Vagina (tissue), 2 donors: ENCODE measurements around the gene ZNRF2. TPM values are rescaled to one million over a fixed set of nuclear protein-coding genes. Genes with fewer than 3 reads are reported as not detected.
A peak's percentile ranks its signal among the peaks of the same experiment; 100 is the strongest.
"Not testable (repeated sequence)": the region's sequence is repeated elsewhere in the genome, so short reads cannot be mapped to it uniquely, and the experiment has no call there.

Experiments used
- DNase-seq, 2 donors: peaks; one replicate each; pipeline ENCODE4 v3.0.0-alpha.2; 2017; ENCODE audit errors: extremely low spot score in 2 of 2
- H3K27ac ChIP-seq: fragments of 200-600 bp; sonication (generic); one replicate; pipeline ENCODE4 v1.5.1; 2019
- H3K27me3 ChIP-seq: fragments of 200-600 bp; sonication (generic); one replicate; pipeline ENCODE4 v1.5.1; 2019
- H3K36me3 ChIP-seq, 2 donors: fragments of 200-600 bp; sonication (generic); one replicate each; pipeline ENCODE4 v1.5.1; 2017 to 2019
- H3K4me1 ChIP-seq: fragments of 200-600 bp; sonication (generic); one replicate; pipeline ENCODE4 v1.5.1; 2019
- H3K4me3 ChIP-seq, 2 donors: fragments of 200-600 bp; sonication (generic); 1 replicate in 1 of 2; 2 replicates in 1 of 2; pipeline ENCODE4 v1.5.1; 2016 to 2019
- H3K9me3 ChIP-seq: fragments of 200-600 bp; sonication (generic); one replicate; pipeline ENCODE4 v1.5.1; 2019
- CTCF ChIP-seq, 3 experiments: fragments of 450-650 bp in 2 of 3; fragments of 200-600 bp in 1 of 3; sonication (generic) in 1 of 3; IDR thresholded peaks; one replicate each; pipeline ENCODE4 v1.5.1; 2017 to 2019; ENCODE audit warnings: antibody characterized with exemption in 3 of 3, mild to moderate bottlenecking in 2 of 3, moderate library complexity in 2 of 3
- POLR2A ChIP-seq, 2 donors: fragments of 450-650 bp; IDR thresholded peaks; one replicate each; pipeline ENCODE4 v1.6.1; 2017; ENCODE audit warnings: antibody characterized with exemption in 2 of 2, mild to moderate bottlenecking in 2 of 2, moderate library complexity in 2 of 2
- POLR2AphosphoS5 ChIP-seq, 2 donors: sonication (generic); formaldehyde crosslinking; IDR thresholded peaks; one replicate each; pipeline ENCODE4 v1.9.0; 2017; ENCODE audit warnings: antibody characterized with exemption in 2 of 2, mild to moderate bottlenecking in 2 of 2, low read depth in 1 of 2; ENCODE audit not compliant: insufficient read depth in 1 of 2
- intact Hi-C: fragments of 100-400 bp; cut with DNase I; formaldehyde crosslinking; loops from one replicate; pipeline ENCODE4 v1.15.1; 2023
- total RNA-seq: library from RNA; depleted of rRNA; stranded (reverse); fragments of >200 nt; gene quantifications from one replicate; pipeline ENCODE4 v1.2.3, GENCODE V29; 2016

Gene ZNRF2
- total RNA-seq, 1 donor from 2014 or later: 21.9 TPM

DNA sequence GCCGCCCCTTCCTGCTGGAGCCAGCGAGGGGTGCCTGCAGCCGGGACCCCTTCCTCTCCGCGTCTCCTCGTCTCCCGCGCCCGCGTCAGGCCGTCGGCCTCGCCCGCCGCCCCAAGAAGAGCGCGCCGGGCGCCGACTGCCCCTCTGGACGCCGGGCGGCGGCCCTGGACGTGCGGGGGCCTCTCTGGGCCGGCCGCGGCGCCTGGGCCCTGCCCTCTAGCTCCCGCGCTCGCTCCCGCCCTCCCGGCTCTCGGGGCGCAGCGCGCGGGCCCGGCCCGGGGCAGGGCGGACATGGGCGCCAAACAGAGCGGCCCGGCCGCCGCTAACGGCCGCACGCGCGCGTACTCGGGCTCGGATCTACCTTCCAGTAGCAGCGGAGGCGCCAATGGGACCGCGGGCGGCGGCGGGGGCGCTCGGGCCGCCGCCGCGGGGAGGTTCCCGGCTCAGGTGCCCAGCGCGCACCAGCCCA lies 704 bp downstream of the ZNRF2 start:
- Histone ChIP-seq H3K4me3 (peak overlapping the region; percentile 79 to 96), H3K27ac (peak overlapping the region; percentile 97), H3K27me3 (no peaks in the 10 kb centered on the region), H3K36me3 (no peaks in the 10 kb centered on the region), H3K4me1 (peaks cover 37% of the 10 kb centered on the region), H3K9me3 (no peaks in the 10 kb centered on the region)
- DNase-seq: no peak
- TF ChIP-seq POLR2AphosphoS5 (IDR thresholded peaks at IDR 0.05; ENCODE audit: insufficient read depth in 1 of 2, low read depth in 1 of 2): no peak
- TF ChIP-seq POLR2A (IDR thresholded peaks at IDR 0.05): no peak
- TF ChIP-seq CTCF (IDR thresholded peaks at IDR 0.05): no peak
- intact Hi-C loops: loop anchor here (10.0 kb wide), 1 partner anchor 110 kb away; no protein-coding TSS in a partner anchor

DNA sequence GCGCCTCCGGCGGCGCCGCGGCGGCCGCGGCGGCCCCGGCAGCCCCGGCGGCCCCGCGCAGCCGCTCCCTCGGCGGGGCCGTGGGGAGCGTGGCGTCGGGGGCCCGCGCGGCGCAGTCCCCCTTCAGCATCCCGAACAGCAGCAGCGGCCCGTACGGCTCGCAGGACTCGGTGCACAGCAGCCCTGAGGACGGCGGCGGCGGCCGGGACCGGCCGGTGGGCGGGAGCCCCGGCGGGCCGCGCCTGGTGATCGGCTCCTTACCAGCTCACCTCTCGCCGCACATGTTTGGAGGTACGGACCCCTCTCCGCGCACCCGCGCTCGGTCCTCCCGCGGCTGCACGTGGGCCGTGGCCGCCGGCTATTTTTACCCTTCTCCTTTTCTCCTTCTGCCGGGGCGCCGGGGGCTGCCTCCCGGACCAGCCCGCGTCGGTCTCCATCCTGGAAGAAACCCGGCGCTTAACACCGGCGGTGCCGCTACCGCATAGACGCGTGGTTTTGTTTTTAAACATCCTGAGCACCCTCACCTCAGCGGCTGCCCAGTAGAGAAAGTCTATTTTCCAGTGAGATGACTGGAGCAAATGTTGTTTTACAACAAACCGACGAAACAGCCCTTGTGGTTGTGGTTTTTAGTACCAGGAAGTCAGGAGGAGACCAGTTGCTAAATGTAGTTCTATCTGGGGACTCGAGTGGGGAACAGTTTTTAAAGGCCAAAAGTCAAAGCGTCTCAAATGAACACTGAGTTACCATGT lies 1.3 kb downstream of the ZNRF2 start:
- DNase-seq: no peak
- Histone ChIP-seq H3K36me3 (no peaks in the 10 kb centered on the region), H3K4me3 (peak overlapping the region; percentile 79 to 96), H3K9me3 (no peaks in the 10 kb centered on the region), H3K27ac (peak overlapping the region; percentile 97), H3K4me1 (peaks cover 42% of the 10 kb centered on the region), H3K27me3 (no peaks in the 10 kb centered on the region)
- TF ChIP-seq POLR2AphosphoS5 (IDR thresholded peaks at IDR 0.05; ENCODE audit: insufficient read depth in 1 of 2, low read depth in 1 of 2) (peak in 1 of 2 donors; percentile 44), POLR2A (IDR thresholded peaks at IDR 0.05) (no peak)
- intact Hi-C loops: loop anchor here (10.0 kb wide), 1 partner anchor 111 kb away; no protein-coding TSS in a partner anchor

- no peak overlapping the region for H3K27ac ChIP-seq
- peaks cover 42% of the 10 kb centered on the region for H3K4me1 ChIP-seq
- DNase-seq: no peak
- H3K9me3 ChIP-seq: no peaks in the 10 kb centered on the region
- no peaks in the 10 kb centered on the region for H3K27me3 ChIP-seq
- no peaks in the 10 kb centered on the region for H3K36me3 ChIP-seq
- peak overlapping the region; percentile 79 to 96 for H3K4me3 ChIP-seq
- TF ChIP-seq POLR2A (IDR thresholded peaks at IDR 0.05): no peak
- TF ChIP-seq POLR2AphosphoS5 (IDR thresholded peaks at IDR 0.05; ENCODE audit: insufficient read depth in 1 of 2, low read depth in 1 of 2): no peak
- TF ChIP-seq CTCF (IDR thresholded peaks at IDR 0.05): no peak
- intact Hi-C loops: loop anchor here (10.0 kb wide), 1 partner anchor 112 kb away; no protein-coding TSS in a partner anchor
Observed at GRCh38 chr7:30286749-30287148, 2.4 kb downstream of the ZNRF2 start.

DNA sequence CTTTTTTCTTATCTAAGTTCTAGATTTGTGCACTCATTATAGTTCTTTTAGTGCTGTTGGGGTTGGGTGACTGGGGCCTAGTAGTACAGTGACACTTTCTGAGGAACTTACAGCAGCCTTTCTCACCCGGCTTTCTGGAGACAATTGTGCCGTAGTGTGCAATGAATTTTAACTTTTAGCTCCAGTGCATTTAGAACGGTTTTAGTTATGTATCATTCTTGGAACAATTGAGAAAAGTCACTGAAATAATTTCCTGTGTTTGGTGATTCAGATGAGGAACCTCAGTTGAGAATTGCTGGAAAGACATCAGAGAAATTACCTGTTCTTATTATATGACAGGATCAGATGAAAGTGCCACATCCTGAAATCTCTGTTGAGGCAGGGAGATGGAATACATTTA lies 3.2 kb downstream of the ZNRF2 start:
- not testable (repeated sequence) for H3K4me3 ChIP-seq, H3K27me3 ChIP-seq, H3K36me3 ChIP-seq, H3K9me3 ChIP-seq, H3K27ac ChIP-seq, DNase-seq
- intact Hi-C loops: loop anchor here (10.0 kb wide), 1 partner anchor 113 kb away; no protein-coding TSS in a partner anchor
- peaks cover 42% of the 10 kb centered on the region for H3K4me1 ChIP-seq

- intact Hi-C loops: loop anchor here (10.0 kb wide), 1 partner anchor 115 kb away; no protein-coding TSS in a partner anchor
Observed at GRCh38 chr7:30289634-30290033, 5.2 kb downstream of the ZNRF2 start.

DNA sequence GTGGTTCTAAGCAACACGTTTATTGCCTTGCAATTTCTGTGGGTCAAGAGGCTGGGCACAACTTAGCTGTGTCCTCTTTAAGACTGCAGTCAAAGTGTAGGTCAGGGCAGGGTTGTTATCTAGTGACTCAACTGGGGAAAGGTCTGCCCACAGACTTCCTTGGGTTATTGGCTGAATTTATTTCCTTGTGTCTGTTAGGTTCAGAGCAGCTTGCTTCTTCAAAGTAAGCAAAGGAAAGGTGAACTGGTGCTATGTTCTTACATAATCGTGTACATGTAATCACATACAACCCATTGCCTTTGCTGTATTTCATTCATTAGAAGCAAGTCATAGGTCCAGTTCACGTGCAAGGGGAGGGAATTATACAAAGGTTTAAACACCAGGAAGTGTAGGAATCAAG lies 5.9 kb downstream of the ZNRF2 start:
- H3K9me3 ChIP-seq, intact Hi-C loops, H3K27ac ChIP-seq, H3K27me3 ChIP-seq, H3K36me3 ChIP-seq, H3K4me3 ChIP-seq, DNase-seq: not testable (repeated sequence)
- H3K4me1 ChIP-seq: peaks cover 42% of the 10 kb centered on the region

More at GRCh38 chr7:30289634-30290033, 5.2 kb downstream of the ZNRF2 start:
- not testable (repeated sequence) for H3K27me3 ChIP-seq, H3K4me3 ChIP-seq, H3K27ac ChIP-seq, H3K36me3 ChIP-seq, DNase-seq, H3K9me3 ChIP-seq
- peaks cover 42% of the 10 kb centered on the region for H3K4me1 ChIP-seq

DNA sequence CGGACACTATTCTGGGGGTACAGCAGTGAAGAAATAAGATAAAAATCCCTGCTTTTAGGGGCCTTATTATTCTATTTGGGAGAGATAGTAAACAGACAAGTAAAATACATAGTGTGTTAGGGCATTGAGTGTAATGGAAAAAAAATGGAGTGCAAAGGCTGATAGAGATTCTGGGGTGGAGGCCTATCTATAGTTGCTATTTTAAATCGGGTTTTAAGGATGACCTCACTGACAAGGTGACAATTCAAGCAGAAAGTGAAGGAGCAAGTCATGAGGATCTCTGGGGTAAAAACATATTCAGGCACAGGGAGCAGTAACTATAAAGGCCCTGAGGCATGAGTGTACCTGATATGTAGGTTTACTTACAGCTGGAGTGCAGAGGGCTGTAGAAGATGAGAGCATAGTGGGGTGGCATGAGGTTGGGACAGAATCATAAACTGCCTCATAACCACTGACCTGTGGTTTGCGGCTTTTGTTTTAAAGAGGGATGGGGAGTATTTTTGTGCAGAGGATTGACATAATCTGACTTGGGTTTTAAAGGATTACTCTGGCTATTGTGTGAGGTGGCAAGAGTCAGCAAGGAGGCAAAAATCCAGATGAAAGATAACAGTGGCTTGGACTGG lies 8.1 kb downstream of the ZNRF2 start:
- H3K36me3 ChIP-seq, H3K27ac ChIP-seq, DNase-seq, H3K9me3 ChIP-seq, H3K4me3 ChIP-seq, intact Hi-C loops, H3K27me3 ChIP-seq: not testable (repeated sequence)
- peaks cover 28% of the 10 kb centered on the region for H3K4me1 ChIP-seq

DNA sequence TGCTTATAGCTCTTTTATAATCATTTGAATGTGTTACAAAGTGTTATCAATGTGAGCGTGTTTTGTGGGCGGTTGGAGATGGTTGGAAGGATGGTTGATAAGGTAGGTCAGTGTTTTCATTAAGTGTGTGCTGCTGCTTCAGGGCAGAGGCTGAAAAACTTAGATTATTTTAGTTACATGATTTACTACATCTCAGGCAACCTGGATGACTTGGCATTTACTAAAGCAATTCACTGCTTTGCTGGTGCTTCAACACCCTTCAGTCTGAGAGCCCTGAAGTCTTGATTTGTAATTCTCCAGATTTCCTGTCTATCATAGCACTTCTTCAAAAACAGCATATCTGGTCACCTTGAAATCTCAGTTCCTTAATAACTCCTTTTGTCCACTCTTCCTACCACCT lies 11.9 kb downstream of the ZNRF2 start:
- H3K27ac ChIP-seq, H3K27me3 ChIP-seq, DNase-seq, H3K9me3 ChIP-seq, H3K36me3 ChIP-seq, intact Hi-C loops, H3K4me3 ChIP-seq: not testable (repeated sequence)
- peaks cover 11% of the 10 kb centered on the region for H3K4me1 ChIP-seq

DNA sequence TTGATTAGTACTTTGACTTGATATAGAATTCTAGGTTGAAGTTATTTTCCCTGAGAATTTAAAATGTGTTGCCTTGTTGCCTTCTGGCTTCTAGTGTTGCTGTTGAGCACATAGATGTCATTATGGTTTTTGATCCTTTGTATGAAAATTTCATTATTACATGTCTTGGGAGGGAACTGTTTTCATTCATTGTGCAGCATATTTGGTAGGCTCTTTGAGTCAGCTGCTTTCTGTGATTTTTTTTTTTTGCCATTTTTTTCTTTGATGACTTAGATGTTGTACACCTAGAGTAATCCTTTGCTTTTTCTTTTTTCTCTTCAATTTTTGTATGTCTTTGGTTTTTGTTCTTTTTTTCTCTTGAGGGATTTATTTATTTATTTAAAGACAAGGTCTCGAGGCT lies 13.1 kb downstream of the ZNRF2 start:
- H3K36me3 ChIP-seq: not testable (repeated sequence)

GRCh38 chr7:30298409-30298808 lies 14.0 kb downstream of the ZNRF2 start:
- H3K4me3 ChIP-seq, H3K27me3 ChIP-seq, intact Hi-C loops, DNase-seq, H3K9me3 ChIP-seq, H3K27ac ChIP-seq, H3K36me3 ChIP-seq: not testable (repeated sequence)
- peaks cover 21% of the 10 kb centered on the region for H3K4me1 ChIP-seq

More for the DNA sequence above, 13.1 kb downstream of the ZNRF2 start:
- H3K9me3 ChIP-seq, H3K4me3 ChIP-seq, H3K27me3 ChIP-seq, intact Hi-C loops, DNase-seq, H3K27ac ChIP-seq: not testable (repeated sequence)
- H3K4me1 ChIP-seq: peaks cover 20% of the 10 kb centered on the region
